Vagina (tissue), 2 donors: ENCODE measurements around the gene GYG1. TPM values are rescaled to one million over a fixed set of nuclear protein-coding genes. Genes with fewer than 3 reads are reported as not detected.

Experiments used
- DNase-seq, 2 donors: peaks; one replicate each; pipeline ENCODE4 v3.0.0-alpha.2; 2017; ENCODE audit errors: extremely low spot score in 2 of 2
- H3K27ac ChIP-seq: fragments of 200-600 bp; sonication (generic); one replicate; pipeline ENCODE4 v1.5.1; 2019
- H3K27me3 ChIP-seq: fragments of 200-600 bp; sonication (generic); one replicate; pipeline ENCODE4 v1.5.1; 2019
- H3K36me3 ChIP-seq, 2 donors: fragments of 200-600 bp; sonication (generic); one replicate each; pipeline ENCODE4 v1.5.1; 2017 to 2019
- H3K4me1 ChIP-seq: fragments of 200-600 bp; sonication (generic); one replicate; pipeline ENCODE4 v1.5.1; 2019
- H3K4me3 ChIP-seq, 2 donors: fragments of 200-600 bp; sonication (generic); 1 replicate in 1 of 2; 2 replicates in 1 of 2; pipeline ENCODE4 v1.5.1; 2016 to 2019
- H3K9me3 ChIP-seq: fragments of 200-600 bp; sonication (generic); one replicate; pipeline ENCODE4 v1.5.1; 2019
- CTCF ChIP-seq, 3 experiments: fragments of 450-650 bp in 2 of 3; fragments of 200-600 bp in 1 of 3; sonication (generic) in 1 of 3; IDR thresholded peaks; one replicate each; pipeline ENCODE4 v1.5.1; 2017 to 2019; ENCODE audit warnings: antibody characterized with exemption in 3 of 3, mild to moderate bottlenecking in 2 of 3, moderate library complexity in 2 of 3
- POLR2A ChIP-seq, 2 donors: fragments of 450-650 bp; IDR thresholded peaks; one replicate each; pipeline ENCODE4 v1.6.1; 2017; ENCODE audit warnings: antibody characterized with exemption in 2 of 2, mild to moderate bottlenecking in 2 of 2, moderate library complexity in 2 of 2
- POLR2AphosphoS5 ChIP-seq, 2 donors: sonication (generic); formaldehyde crosslinking; IDR thresholded peaks; one replicate each; pipeline ENCODE4 v1.9.0; 2017; ENCODE audit warnings: antibody characterized with exemption in 2 of 2, mild to moderate bottlenecking in 2 of 2, low read depth in 1 of 2; ENCODE audit not compliant: insufficient read depth in 1 of 2
- intact Hi-C: fragments of 100-400 bp; cut with DNase I; formaldehyde crosslinking; loops from one replicate; pipeline ENCODE4 v1.15.1; 2023
- total RNA-seq: library from RNA; depleted of rRNA; stranded (reverse); fragments of >200 nt; gene quantifications from one replicate; pipeline ENCODE4 v1.2.3, GENCODE V29; 2016

The GYG1 gene
- total RNA-seq, 1 donor from 2014 or later: 45.9 TPM

GRCh38 chr3:148992635-148993255 is 1.4 kb downstream of the GYG1 start:
- H3K36me3 ChIP-seq: peaks cover 0 to 23% of the 10 kb centered on the region in 2 donors
- H3K27ac ChIP-seq: peak overlapping the region; percentile 96
- H3K27me3 ChIP-seq: no peaks in the 10 kb centered on the region
- peaks cover 19% of the 10 kb centered on the region for H3K4me1 ChIP-seq
- DNase-seq: no peak
- TF ChIP-seq CTCF (IDR thresholded peaks at IDR 0.05): no peak
- no peak for TF ChIP-seq POLR2AphosphoS5 (IDR thresholded peaks at IDR 0.05; ENCODE audit: insufficient read depth in 1 of 2, low read depth in 1 of 2)
- no peak for TF ChIP-seq POLR2A (IDR thresholded peaks at IDR 0.05)
- H3K4me3 ChIP-seq: peak overlapping the region; percentile 76 to 98
- intact Hi-C loops: no loop called here
- no peaks in the 10 kb centered on the region for H3K9me3 ChIP-seq

GRCh38 chr3:148997623-148998022 is 6.3 kb downstream of the GYG1 start:
- no peaks in the 10 kb centered on the region for H3K27me3 ChIP-seq
- H3K36me3 ChIP-seq: peaks cover 0 to 34% of the 10 kb centered on the region in 2 donors
- DNase-seq: no peak
- TF ChIP-seq POLR2A (IDR thresholded peaks at IDR 0.05) (no peak), CTCF (IDR thresholded peaks at IDR 0.05) (no peak), POLR2AphosphoS5 (IDR thresholded peaks at IDR 0.05; ENCODE audit: insufficient read depth in 1 of 2, low read depth in 1 of 2) (no peak)
- H3K27ac ChIP-seq: no peak overlapping the region
- H3K4me3 ChIP-seq: no peak overlapping the region
- peaks cover 13% of the 10 kb centered on the region for H3K4me1 ChIP-seq
- H3K9me3 ChIP-seq: no peaks in the 10 kb centered on the region
- intact Hi-C loops: no loop called here

- H3K27me3 ChIP-seq: no peaks in the 10 kb centered on the region
- DNase-seq: no peak
- H3K27ac ChIP-seq: no peak overlapping the region
- H3K4me3 ChIP-seq: no peak overlapping the region
- no peaks in the 10 kb centered on the region for H3K9me3 ChIP-seq
- intact Hi-C loops: no loop called here
- H3K4me1 ChIP-seq: peaks cover 6% of the 10 kb centered on the region
- H3K36me3 ChIP-seq: peaks cover 0 to 34% of the 10 kb centered on the region in 2 donors
- no peak for TF ChIP-seq CTCF (IDR thresholded peaks at IDR 0.05)
- no peak for TF ChIP-seq POLR2A (IDR thresholded peaks at IDR 0.05)
- no peak for TF ChIP-seq POLR2AphosphoS5 (IDR thresholded peaks at IDR 0.05; ENCODE audit: insufficient read depth in 1 of 2, low read depth in 1 of 2)
Measured at GRCh38 chr3:148998297-148998696, 7.0 kb downstream of the GYG1 start.

GRCh38 chr3:148998715-148999423 is 7.5 kb downstream of the GYG1 start:
- H3K36me3 ChIP-seq: peaks cover 0 to 34% of the 10 kb centered on the region in 2 donors
- no peak overlapping the region for H3K4me3 ChIP-seq
- no peaks in the 10 kb centered on the region for H3K9me3 ChIP-seq
- intact Hi-C loops: no loop called here
- H3K27me3 ChIP-seq: no peaks in the 10 kb centered on the region
- TF ChIP-seq CTCF (IDR thresholded peaks at IDR 0.05): no peak
- no peak for TF ChIP-seq POLR2A (IDR thresholded peaks at IDR 0.05)
- TF ChIP-seq POLR2AphosphoS5 (IDR thresholded peaks at IDR 0.05; ENCODE audit: insufficient read depth in 1 of 2, low read depth in 1 of 2): no peak
- no peak overlapping the region for H3K27ac ChIP-seq
- H3K4me1 ChIP-seq: peaks cover under 1% of the 10 kb centered on the region
- DNase-seq: no peak

GRCh38 chr3:148999806-149000205 is 8.5 kb downstream of the GYG1 start:
- TF ChIP-seq POLR2A (IDR thresholded peaks at IDR 0.05): no peak
- no peak for TF ChIP-seq CTCF (IDR thresholded peaks at IDR 0.05)
- intact Hi-C loops: no loop called here
- Histone ChIP-seq H3K4me3 (no peak overlapping the region), H3K4me1 (no peaks in the 10 kb centered on the region), H3K27me3 (no peaks in the 10 kb centered on the region), H3K36me3 (peaks cover 0 to 34% of the 10 kb centered on the region in 2 donors), H3K27ac (no peak overlapping the region), H3K9me3 (no peaks in the 10 kb centered on the region)
- no peak for DNase-seq
